Cardiac ventricle fibroblast (primary cell): Measurements from ENCODE around the gene ZNF773. TPM values are rescaled to one million over a fixed set of nuclear protein-coding genes. Genes with fewer than 3 reads are reported as not detected.

Experiments
- total RNA-seq: library from RNA; depleted of rRNA; stranded (reverse); fragments of >200 nt; gene quantifications from 2 replicates; pipeline ENCODE4 v1.2.3, GENCODE V29; 2015

ZNF773 gene
- 11.2 and 16.2 TPM in 2 replicates for total RNA-seq

GRCh38 chr19:57499680-57500395 is at the start of gene ZNF773:
Gene ZNF773 (plus strand): TSS chr19:57499938. CDS start chr19:57500081, 143 bp downstream.

GRCh38 chr19:57477191-57478008 is 22.3 kb upstream of the ZNF773 start, which contains the start of gene ZNF772:
Gene ZNF772 (minus strand): TSS chr19:57477566. CDS start chr19:57477309, 257 bp downstream.

GRCh38 chr19:57487477-57488298 is 12.1 kb upstream of the ZNF773 start, which contains the start of gene ZNF419:
Gene ZNF419 (plus strand): TSS chr19:57487750. CDS start chr19:57487951, 201 bp downstream.

GRCh38 chr19:57527136-57527881 is 27.6 kb downstream of the ZNF773 start, which contains the start of gene ZNF549:
Gene ZNF549 (plus strand): TSS chr19:57527356. CDS start chr19:57527574, 218 bp downstream.

Other genes with a start within 250 kb of the ZNF773 start
- gene ZNF460, start 219.5 kb upstream of the ZNF773 start, total RNA-seq: 43.2 and 46.7 TPM in 2 replicates
- 5.6 and 5.9 TPM in 2 replicates for gene ZNF543, start 179.5 kb upstream of the ZNF773 start, total RNA-seq
- 5.7 and 7.4 TPM in 2 replicates for gene ZNF304, start 148.7 kb upstream of the ZNF773 start, total RNA-seq
- 10.2 and 20.4 TPM in 2 replicates for gene TRAPPC2B, start 136.4 kb upstream of the ZNF773 start, total RNA-seq
- 1.6 and 7.7 TPM in 2 replicates for gene ZNF547, start 136.4 kb upstream of the ZNF773 start, total RNA-seq
- 13.2 and 16.8 TPM in 2 replicates for gene ZNF548, start 110.1 kb upstream of the ZNF773 start, total RNA-seq
- 4.2 and 5.2 TPM in 2 replicates for gene ZNF17, start 88.8 kb upstream of the ZNF773 start, total RNA-seq
- 4.1 and 4.6 TPM in 2 replicates for gene ZNF749, start 64.6 kb upstream of the ZNF773 start, total RNA-seq
- gene VN1R1, start 42.8 kb upstream of the ZNF773 start, total RNA-seq: 0.29 and 1.1 TPM in 2 replicates
- 12.9 and 14.2 TPM in 2 replicates for gene ZNF772, start 22.4 kb upstream of the ZNF773 start, total RNA-seq
- 8.7 and 16.9 TPM in 2 replicates for gene ZNF419, start 12.2 kb upstream of the ZNF773 start, total RNA-seq
- 2.5 and 5.0 TPM in 2 replicates for gene ZNF549, start 27.4 kb downstream of the ZNF773 start, total RNA-seq
- 6.6 and 9.3 TPM in 2 replicates for gene ZNF550, start 59.9 kb downstream of the ZNF773 start, total RNA-seq
- gene ZNF416, start 79.0 kb downstream of the ZNF773 start, total RNA-seq: 2.5 and 2.6 TPM in 2 replicates
- gene ZIK1, start 84.2 kb downstream of the ZNF773 start, total RNA-seq: 3.9 and 9.7 TPM in 2 replicates
- gene ZNF530, start 99.9 kb downstream of the ZNF773 start, total RNA-seq: 1.5 and 1.7 TPM in 2 replicates
- gene ZNF134, start 114.3 kb downstream of the ZNF773 start, total RNA-seq: 16.2 and 34.6 TPM in 2 replicates
- 4.4 and 4.5 TPM in 2 replicates for gene ZNF211, start 133.2 kb downstream of the ZNF773 start, total RNA-seq
- not detected in 2 replicates for gene ZSCAN4, start 169.0 kb downstream of the ZNF773 start, total RNA-seq
- 5.1 and 5.9 TPM in 2 replicates for gene ZNF551, start 182.0 kb downstream of the ZNF773 start, total RNA-seq
- gene ZNF154, start 209.3 kb downstream of the ZNF773 start, total RNA-seq: 3.6 and 4.7 TPM in 2 replicates
- gene ZNF671, start 227.7 kb downstream of the ZNF773 start, total RNA-seq: 5.6 and 7.5 TPM in 2 replicates
- 6.7 and 7.4 TPM in 2 replicates for gene ZNF776, start 246.9 kb downstream of the ZNF773 start, total RNA-seq